GM18861 (cell line): ENCODE measurements around the gene MADD.

Experiments
- ATAC-seq: cut with Tn5 transposase; IDR thresholded peaks from one replicate; pipeline ENCODE4 v1.9.1; 2021; ENCODE audit not compliant: unreplicated experiment

Gene MADD

GRCh38 chr11:47378010-47378835 lies 108.3 kb downstream of the MADD start, which contains the start of gene SPI1:
TSS of gene SPI1 (minus strand) at chr11:47378547. CDS start at chr11:47378353, 194 bp downstream.
- peak; percentile 75 for ATAC-seq

- no peak for ATAC-seq
These were observed 108.9 kb downstream of the MADD start for GRCh38 chr11:47378836-47379170.

DNA sequence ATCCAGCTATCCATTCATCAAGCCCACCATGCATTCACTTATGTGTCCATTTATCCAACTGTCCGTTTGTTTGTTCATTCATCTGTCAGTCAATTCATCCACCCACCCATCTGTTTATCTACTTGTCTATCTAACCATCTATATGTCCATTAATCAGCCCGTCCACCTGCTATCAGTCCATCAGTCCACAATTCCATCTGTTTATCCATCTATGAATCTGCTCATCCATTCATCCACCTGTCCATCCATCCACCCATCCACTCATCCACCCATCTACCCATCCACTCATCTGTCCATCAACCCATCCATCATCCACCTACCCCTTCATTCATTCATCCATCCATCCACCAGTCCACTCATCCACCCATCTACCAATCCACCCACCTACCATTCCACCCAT lies 109.4 kb downstream of the MADD start:
- no peak for ATAC-seq
